ENCODE data around the gene NR3C1. TPM values are rescaled to one million over a fixed set of nuclear protein-coding genes. Genes with fewer than 3 reads are reported as not detected.
A peak's percentile ranks its signal among the peaks of the same experiment; 100 is the strongest.

Gene NR3C1
- 100 to 1,000 TPM in 1 of 4 donors, 10 to 100 TPM in 3; 55.1 to 134 (median 87.3) TPM for total RNA-seq

GRCh38 chr5:143403593-143404415, at the start of gene NR3C1:
TSS of gene NR3C1 (minus strand) at chr5:143403686. CDS start at chr5:143400839, 2,847 bp downstream.
- Histone ChIP-seq H3K27me3 (no peaks in the 10 kb centered on the region), H3K36me3 (no peaks in the 10 kb centered on the region), H3K4me1 (no peaks in the 10 kb centered on the region), H3K4me3 (peak within 1 kb of the TSS; percentile 57 to 94), H3K27ac (peak within 1 kb of the TSS; percentile 97), H3K9me3 (no peaks in the 10 kb centered on the region)
- intact Hi-C loops (cut with DNase I; ENCODE audit: low total_unique reads) = no loop called here
- TF ChIP-seq CTCF (IDR thresholded peaks at IDR 0.05) = peak in 3 of 4 experiments; percentile 56 to 75 (median 67)
- TF ChIP-seq POLR2A (IDR thresholded peaks at IDR 0.05) = peak in 1 of 2 donors; percentile 43
- DNase-seq = peak; percentile 76 to 87

DNA sequence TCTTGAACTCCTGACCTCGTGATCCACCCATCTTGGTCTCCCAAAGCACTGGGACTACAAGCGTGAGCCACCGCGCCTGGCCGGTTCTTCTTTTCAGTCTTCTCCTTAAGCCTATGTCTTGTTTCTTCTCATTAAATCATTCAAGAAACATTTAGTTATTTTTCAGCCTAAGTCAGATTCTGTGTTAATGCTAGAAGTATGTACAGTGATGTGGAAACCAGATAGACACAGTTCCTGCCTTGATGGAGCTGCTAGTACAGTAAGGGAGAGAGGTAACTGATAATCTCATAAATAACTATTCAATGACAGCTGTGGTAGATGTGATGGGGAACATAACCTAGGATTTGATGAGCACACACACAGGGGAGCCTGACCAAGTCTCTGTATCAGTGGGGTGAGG, 46.3 kb upstream of the NR3C1 start:
- H3K36me3 ChIP-seq = no peaks in the 10 kb centered on the region
- TF ChIP-seq CTCF (IDR thresholded peaks at IDR 0.05) (no peak), POLR2A (IDR thresholded peaks at IDR 0.05) (no peak)

DNA sequence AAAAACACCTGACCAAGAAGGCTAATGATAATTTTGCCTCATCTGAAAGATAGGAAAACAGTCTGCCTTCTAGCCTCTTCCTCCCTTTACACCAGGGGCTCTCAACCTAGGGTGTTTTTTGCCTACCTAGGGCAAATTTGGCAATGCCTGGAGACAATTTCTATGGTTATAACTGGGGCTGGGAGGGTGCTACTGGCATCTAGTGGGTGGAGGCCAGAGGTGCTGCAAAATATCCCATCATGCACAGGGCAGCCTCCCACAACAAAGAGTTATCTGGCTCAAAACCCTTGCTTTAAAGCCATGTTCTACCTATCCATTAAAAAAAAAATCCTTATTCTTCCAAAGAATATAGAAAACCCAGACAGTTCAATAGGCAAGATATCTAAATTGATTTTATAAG, 45.0 kb upstream of the NR3C1 start:
- TF ChIP-seq CTCF (IDR thresholded peaks at IDR 0.05) (no peak), POLR2A (IDR thresholded peaks at IDR 0.05) (no peak)
- H3K27me3 ChIP-seq = no peaks in the 10 kb centered on the region
- no peak for DNase-seq
- H3K27ac ChIP-seq = no peak overlapping the region
- no peaks in the 10 kb centered on the region for H3K9me3 ChIP-seq
- intact Hi-C loops (cut with DNase I; ENCODE audit: low total_unique reads) = no loop called here
- H3K4me1 ChIP-seq = no peaks in the 10 kb centered on the region
- no peak overlapping the region for H3K4me3 ChIP-seq
- no peaks in the 10 kb centered on the region for H3K36me3 ChIP-seq

More for the DNA sequence above, 46.3 kb upstream of the NR3C1 start:
- Histone ChIP-seq H3K4me1 (no peaks in the 10 kb centered on the region), H3K27me3 (no peaks in the 10 kb centered on the region), H3K27ac (no peak overlapping the region), H3K4me3 (no peak overlapping the region), H3K9me3 (no peaks in the 10 kb centered on the region)
- DNase-seq = no peak
- intact Hi-C loops (cut with DNase I; ENCODE audit: low total_unique reads) = no loop called here

- H3K36me3 ChIP-seq = no peaks in the 10 kb centered on the region
- no peaks in the 10 kb centered on the region for H3K4me1 ChIP-seq
- no peak overlapping the region for H3K27ac ChIP-seq
- TF ChIP-seq POLR2A (IDR thresholded peaks at IDR 0.05) = no peak
- no peak for TF ChIP-seq CTCF (IDR thresholded peaks at IDR 0.05)
- no peak overlapping the region for H3K4me3 ChIP-seq
- no peaks in the 10 kb centered on the region for H3K27me3 ChIP-seq
- intact Hi-C loops (cut with DNase I; ENCODE audit: low total_unique reads) = no loop called here
- DNase-seq = no peak
- H3K9me3 ChIP-seq = no peaks in the 10 kb centered on the region
Measured at GRCh38 chr5:143447983-143448382, 44.5 kb upstream of the NR3C1 start.

DNA sequence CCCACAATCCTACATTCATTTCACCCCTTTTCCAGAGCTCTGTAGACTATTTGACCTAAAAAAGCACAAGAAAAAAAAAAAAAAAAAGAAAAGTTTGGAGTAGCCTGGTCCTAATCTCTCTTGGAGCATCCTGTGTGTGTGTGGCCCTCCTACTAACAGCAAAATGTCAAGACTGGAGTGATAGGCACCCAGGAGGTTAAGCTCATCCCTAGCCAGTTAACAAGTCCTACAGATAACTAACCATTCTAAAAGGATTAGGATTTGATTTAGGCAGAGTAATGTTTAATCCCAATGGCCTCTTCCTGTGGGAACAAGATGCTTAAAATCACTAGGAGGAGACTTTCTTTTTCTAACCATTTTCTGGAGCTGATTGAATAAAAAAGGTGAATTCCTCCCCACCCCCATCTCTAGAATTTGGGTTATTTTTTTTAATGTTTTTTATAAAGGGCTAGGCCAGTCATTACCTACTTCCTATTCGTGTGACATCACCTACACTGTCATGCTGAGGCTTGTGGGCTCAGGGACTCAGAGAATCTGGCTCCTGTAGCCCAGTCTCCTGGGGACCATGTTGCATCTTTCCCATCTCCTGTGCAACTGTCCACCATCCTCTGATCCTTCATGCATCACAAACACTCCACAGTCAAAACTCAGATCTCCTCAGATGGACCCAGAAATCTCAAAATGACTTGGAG, 43.2 kb upstream of the NR3C1 start:
- TF ChIP-seq CTCF (IDR thresholded peaks at IDR 0.05) = no peak
- TF ChIP-seq POLR2A (IDR thresholded peaks at IDR 0.05) = no peak
- DNase-seq = no peak
- no peaks in the 10 kb centered on the region for H3K4me1 ChIP-seq
- intact Hi-C loops (cut with DNase I; ENCODE audit: low total_unique reads) = no loop called here
- no peak overlapping the region for H3K27ac ChIP-seq
- no peaks in the 10 kb centered on the region for H3K27me3 ChIP-seq
- no peak overlapping the region for H3K4me3 ChIP-seq
- no peaks in the 10 kb centered on the region for H3K36me3 ChIP-seq
- H3K9me3 ChIP-seq = no peaks in the 10 kb centered on the region

Data from uterus (tissue), 4 donors.